HG03135 (cell line): ENCODE data around the gene KIAA1210.
A peak's percentile ranks its signal among the peaks of the same experiment; 100 is the strongest.

Source experiments
- ATAC-seq: cut with Tn5 transposase; IDR thresholded peaks from one replicate; pipeline ENCODE4 v1.9.1; 2021; ENCODE audit warnings: mild to moderate bottlenecking, moderate library complexity; ENCODE audit not compliant: unreplicated experiment

Gene KIAA1210

GRCh38 chrX:119093991-119094735 lies 33.4 kb downstream of the KIAA1210 start:
- ATAC-seq, result no peak

GRCh38 chrX:119090627-119091026 lies 37.0 kb downstream of the KIAA1210 start:
- ATAC-seq, result no peak

GRCh38 chrX:119089619-119090018 lies 38.0 kb downstream of the KIAA1210 start:
- no peak for ATAC-seq

- no peak for ATAC-seq
Measured at GRCh38 chrX:119087121-119087520, 40.5 kb downstream of the KIAA1210 start.

GRCh38 chrX:119084766-119085165 lies 42.8 kb downstream of the KIAA1210 start:
- no peak for ATAC-seq

GRCh38 chrX:119082278-119082677 lies 45.3 kb downstream of the KIAA1210 start:
- ATAC-seq, result no peak

- no peak for ATAC-seq
Measured at GRCh38 chrX:119075270-119076025, 52.2 kb downstream of the KIAA1210 start.

GRCh38 chrX:119073911-119074310 lies 53.7 kb downstream of the KIAA1210 start:
- no peak for ATAC-seq

GRCh38 chrX:119073200-119073905 lies 54.3 kb downstream of the KIAA1210 start:
- ATAC-seq, result no peak

- ATAC-seq, result no peak
Measured at GRCh38 chrX:119072744-119073143, 54.9 kb downstream of the KIAA1210 start, which contains the start of gene CT47C1. TSS of gene CT47C1 (plus strand) at chrX:119072993. CDS start at chrX:119073226, 233 bp downstream.

- peak; percentile 86 for ATAC-seq
Measured at GRCh38 chrX:119071381-119071780, 56.2 kb downstream of the KIAA1210 start.

GRCh38 chrX:119069762-119070161 lies 57.9 kb downstream of the KIAA1210 start:
- ATAC-seq, result no peak

- ATAC-seq, result no peak
Measured at GRCh38 chrX:119069128-119069527, 58.5 kb downstream of the KIAA1210 start.

GRCh38 chrX:119067023-119067739 lies 60.4 kb downstream of the KIAA1210 start:
- no peak for ATAC-seq

- no peak for ATAC-seq
Measured at GRCh38 chrX:119063428-119063827, 64.2 kb downstream of the KIAA1210 start.

- no peak for ATAC-seq
Measured at GRCh38 chrX:119062750-119063374, 64.8 kb downstream of the KIAA1210 start.

GRCh38 chrX:119055687-119056086 lies 71.9 kb downstream of the KIAA1210 start:
- ATAC-seq, result no peak

- ATAC-seq, result no peak
Measured at GRCh38 chrX:119045884-119046283, 81.7 kb downstream of the KIAA1210 start.

GRCh38 chrX:119042996-119043395 lies 84.6 kb downstream of the KIAA1210 start:
- ATAC-seq, result no peak

GRCh38 chrX:119042040-119042439 lies 85.6 kb downstream of the KIAA1210 start:
- ATAC-seq, result no peak
